OCI-LY1 (cell line): ENCODE results near the gene CALU.

Experiments used
- CTCF ChIP-seq: fragments of 200-600 bp; sonication (generic), shearing (Covaris generic); IDR thresholded peaks from 2 replicates; pipeline ENCODE4 v1.5.1; 2017; ENCODE audit warnings: mild to moderate bottlenecking, antibody characterized with exemption, low read length, moderate library complexity, mixed read lengths
- EZH2 ChIP-seq: fragments of 200-600 bp; sonication (generic), shearing (Covaris generic); IDR thresholded peaks from 2 replicates; pipeline ENCODE4 v1.8.0; 2017; ENCODE audit warnings: borderline replicate concordance, mixed run types, mild to moderate bottlenecking, antibody characterized with exemption, low read length, moderate library complexity, mixed read lengths

- TF ChIP-seq CTCF (no peak), EZH2 (no peak)
Observed at GRCh38 chr7:128745706-128746105, 6.5 kb downstream of the CALU start.
